Esophagus squamous epithelium (tissue), 5 donors: Measurements from ENCODE around the gene CXCR5. TPM values are rescaled to one million over a fixed set of nuclear protein-coding genes. Genes with fewer than 3 reads are reported as not detected.

Source experiments
- DNase-seq: peaks from one replicate; lab custom pipeline; 2025; lab: John Stamatoyannopoulos, UW
- H3K27ac ChIP-seq, 4 donors: fragments of 200-600 bp; sonication (generic); one replicate each; pipeline ENCODE4 v1.5.1; 2016 to 2019; ENCODE audit warnings: mild to moderate bottlenecking in 1 of 4
- H3K27me3 ChIP-seq, 4 donors: fragments of 200-600 bp; sonication (generic); 1 replicate in 3 of 4; 2 replicates in 1 of 4; pipeline versions ENCODE4 v1.5.1 to v1.6.0; 2017 to 2021; ENCODE audit warnings: antibody characterized with exemption in 1 of 4
- H3K36me3 ChIP-seq, 3 donors: fragments of 200-600 bp; sonication (generic); one replicate each; pipeline ENCODE4 v1.5.1; 2016 to 2019
- H3K4me1 ChIP-seq, 3 donors: fragments of 200-600 bp; sonication (generic); one replicate each; pipeline ENCODE4 v1.5.1; 2017 to 2019
- H3K4me3 ChIP-seq, 4 donors: fragments of 200-600 bp; sonication (generic); 1 replicate in 3 of 4; 2 replicates in 1 of 4; pipeline ENCODE4 v1.5.1; 2016 to 2019; ENCODE audit warnings: mild to moderate bottlenecking in 2 of 4, moderate library complexity in 1 of 4
- H3K9me3 ChIP-seq, 3 donors: fragments of 200-600 bp; sonication (generic); one replicate each; pipeline ENCODE4 v1.5.1; 2016 to 2019
- POLR2A ChIP-seq, 4 donors: fragments of 450-650 bp; IDR thresholded peaks; one replicate each; pipeline ENCODE4 v1.6.1; 2017; ENCODE audit warnings: antibody characterized with exemption in 4 of 4, mild to moderate bottlenecking in 4 of 4, moderate library complexity in 3 of 4
- WGBS, 2 donors: methylation state at CpG; one replicate each; pipeline ENCODE4 v1.1.5; 2018; 5-methylcytosine and 5-hydroxymethylcytosine counted together
- intact Hi-C: fragments of 100-400 bp; cut with DNase I; formaldehyde crosslinking; loops from one replicate; pipeline ENCODE4 v1.15.0; 2022
- total RNA-seq, 4 donors: library from RNA; depleted of rRNA; stranded (reverse); fragments of >200 nt; gene quantifications; one replicate each; pipeline ENCODE4 v1.1.0, GENCODE V29; 2016
- TF ChIP-seq, protein P1 (sequence below), 6 experiments: fragments of 450-650 bp in 4 of 6; fragments of 200-600 bp in 2 of 6; sonication (generic) in 2 of 6; IDR thresholded peaks; one replicate each; pipeline ENCODE4 v1.5.1; 2016 to 2019; ENCODE audit warnings: antibody characterized with exemption in 6 of 6, mild to moderate bottlenecking in 4 of 6, moderate library complexity in 4 of 6
- donor health status: DM: yes; HTN: yes; CAD: no.

The CXCR5 gene
- total RNA-seq, 4 donors from 2014 or later: 0.06 TPM; not detected in 3

DNA sequence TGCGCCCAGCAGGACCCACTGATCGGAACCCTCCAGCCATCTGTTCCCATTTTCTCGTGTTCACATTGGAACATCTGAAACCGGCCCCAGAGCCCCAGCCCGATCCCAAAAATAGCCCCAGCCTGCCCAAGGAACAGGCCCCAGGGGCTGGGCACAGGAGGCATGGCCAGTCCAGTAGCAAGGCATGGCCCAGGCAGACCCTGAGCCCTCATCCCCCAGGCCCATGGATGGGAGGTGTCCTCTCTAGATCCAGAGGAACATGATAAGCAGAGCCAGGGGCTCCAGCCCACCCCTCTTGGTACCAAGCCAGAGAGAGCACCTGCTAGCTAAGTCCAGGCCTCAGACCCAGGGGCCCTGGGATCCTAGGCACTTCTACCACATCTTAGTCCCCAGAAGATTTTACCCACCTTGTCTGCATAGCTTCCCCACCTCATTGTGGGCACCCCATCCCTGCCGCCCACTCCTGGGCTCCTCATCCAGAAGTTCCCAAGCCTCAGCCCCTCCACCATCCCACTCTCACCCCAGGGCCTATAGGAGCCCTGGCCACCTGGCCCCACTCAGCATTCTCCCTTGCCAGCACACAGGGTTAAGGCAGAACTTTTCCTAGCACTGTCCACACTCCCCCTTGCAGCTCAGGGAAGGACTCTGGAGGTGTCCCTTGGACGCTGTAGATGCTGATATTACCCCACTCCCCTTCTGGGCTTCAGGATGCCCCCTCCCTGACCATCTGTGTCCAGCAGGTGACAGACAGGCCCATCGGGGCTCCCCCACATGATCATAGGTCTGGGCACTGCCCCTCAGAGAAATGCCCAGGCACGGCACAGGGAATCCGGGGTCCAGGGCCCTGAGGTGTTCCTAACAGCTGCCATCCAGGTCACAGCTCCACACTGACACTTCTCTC, 32.5 kb downstream of the CXCR5 start:
- Histone ChIP-seq H3K36me3 (no peaks in the 10 kb centered on the region), H3K4me1 (peaks cover 96 to 100% (median 100%) of the 10 kb centered on the region in 3 donors), H3K9me3 (no peaks in the 10 kb centered on the region), H3K4me3 (peak overlapping the region in 1 of 4 donors; percentile 78), H3K27me3 (no peaks in the 10 kb centered on the region), H3K27ac (peak overlapping the region; percentile 95 to 100 (median 98))
- intact Hi-C loops: no loop called here
- 30 to 83% methylated on average over 2 to 7 of the region's 10 CpGs for WGBS, 2 donors
- TF ChIP-seq, protein P1, sequence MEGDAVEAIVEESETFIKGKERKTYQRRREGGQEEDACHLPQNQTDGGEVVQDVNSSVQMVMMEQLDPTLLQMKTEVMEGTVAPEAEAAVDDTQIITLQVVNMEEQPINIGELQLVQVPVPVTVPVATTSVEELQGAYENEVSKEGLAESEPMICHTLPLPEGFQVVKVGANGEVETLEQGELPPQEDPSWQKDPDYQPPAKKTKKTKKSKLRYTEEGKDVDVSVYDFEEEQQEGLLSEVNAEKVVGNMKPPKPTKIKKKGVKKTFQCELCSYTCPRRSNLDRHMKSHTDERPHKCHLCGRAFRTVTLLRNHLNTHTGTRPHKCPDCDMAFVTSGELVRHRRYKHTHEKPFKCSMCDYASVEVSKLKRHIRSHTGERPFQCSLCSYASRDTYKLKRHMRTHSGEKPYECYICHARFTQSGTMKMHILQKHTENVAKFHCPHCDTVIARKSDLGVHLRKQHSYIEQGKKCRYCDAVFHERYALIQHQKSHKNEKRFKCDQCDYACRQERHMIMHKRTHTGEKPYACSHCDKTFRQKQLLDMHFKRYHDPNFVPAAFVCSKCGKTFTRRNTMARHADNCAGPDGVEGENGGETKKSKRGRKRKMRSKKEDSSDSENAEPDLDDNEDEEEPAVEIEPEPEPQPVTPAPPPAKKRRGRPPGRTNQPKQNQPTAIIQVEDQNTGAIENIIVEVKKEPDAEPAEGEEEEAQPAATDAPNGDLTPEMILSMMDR (IDR thresholded peaks at IDR 0.05): no peak
- TF ChIP-seq POLR2A (IDR thresholded peaks at IDR 0.05): no peak
- no peak for DNase-seq

DNA sequence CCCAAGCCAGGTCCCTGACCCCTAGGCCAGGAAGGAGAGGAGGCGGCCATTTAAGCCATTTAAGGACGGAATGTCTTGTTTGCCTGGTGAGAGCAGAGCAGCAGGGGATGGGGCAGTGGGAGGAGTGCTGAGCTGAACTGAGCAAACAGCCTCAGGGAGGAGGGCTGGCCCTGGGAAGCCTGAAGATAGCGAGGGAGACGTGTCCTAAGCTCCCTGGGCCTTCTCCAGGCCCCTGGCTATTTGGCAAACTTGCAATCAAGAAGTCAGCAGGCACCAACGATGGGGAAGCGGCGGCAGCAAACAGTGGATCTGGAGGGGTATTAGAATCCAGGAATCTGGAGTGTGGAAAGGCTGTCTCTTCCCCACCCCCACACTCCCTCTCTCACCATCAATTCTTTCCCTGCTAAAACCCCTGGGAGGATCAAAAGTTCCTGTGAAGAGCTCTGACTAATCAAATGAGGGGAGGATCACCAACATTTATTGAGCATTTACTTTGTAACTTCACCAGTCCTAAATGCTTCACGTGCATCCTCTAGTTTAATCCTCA, 33.2 kb downstream of the CXCR5 start:
- H3K4me3 ChIP-seq: peak overlapping the region in 1 of 4 donors; percentile 78
- 8 to 30% methylated on average over 6 of the region's 8 CpGs for WGBS, 2 donors

DNA sequence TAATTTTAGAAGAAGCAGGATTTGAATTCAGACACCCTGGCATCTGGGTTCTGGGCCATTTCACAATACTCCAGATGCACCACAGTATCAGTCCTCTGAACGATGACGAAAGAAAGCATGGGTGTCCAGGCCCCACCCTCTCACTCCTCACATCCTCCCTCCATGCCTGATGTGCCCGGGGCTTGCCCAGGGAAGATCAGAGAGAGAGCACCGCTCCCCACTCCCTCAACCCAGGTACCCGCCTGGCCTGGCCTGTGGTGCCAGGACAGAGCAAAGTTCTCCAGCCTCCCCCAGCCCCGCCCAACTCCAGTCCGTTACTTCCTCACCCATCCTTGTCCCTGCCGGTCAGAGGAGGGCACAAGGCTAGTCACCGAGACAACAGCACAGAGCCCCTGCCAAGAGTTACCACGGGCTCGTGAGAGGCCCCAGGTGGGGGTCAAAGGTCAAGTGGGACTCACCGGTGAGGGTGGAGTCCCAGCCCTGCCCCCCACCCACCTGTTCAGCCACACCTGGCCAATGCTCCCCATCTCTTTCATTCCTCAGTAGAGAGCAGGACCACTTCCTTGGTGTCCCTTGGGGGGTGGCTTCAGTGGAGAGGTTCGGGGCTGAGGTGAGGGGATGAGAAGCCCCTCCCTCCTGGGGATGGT, 33.9 kb downstream of the CXCR5 start:
- 7 to 10% methylated on average over 8 to 9 of the region's 13 CpGs for WGBS, 2 donors
- peaks cover 96 to 100% (median 99%) of the 10 kb centered on the region in 3 donors for H3K4me1 ChIP-seq
- H3K4me3 ChIP-seq: peak overlapping the region in 3 of 4 donors; percentile 29 to 92 (median 78)
- H3K36me3 ChIP-seq: no peaks in the 10 kb centered on the region
- H3K9me3 ChIP-seq: no peaks in the 10 kb centered on the region
- H3K27ac ChIP-seq: peak overlapping the region; percentile 95 to 100 (median 98)
- intact Hi-C loops: no loop called here
- H3K27me3 ChIP-seq: no peaks in the 10 kb centered on the region
- no peak for DNase-seq
- TF ChIP-seq, protein P1 (IDR thresholded peaks at IDR 0.05): no peak
- TF ChIP-seq POLR2A (IDR thresholded peaks at IDR 0.05): peak in 2 of 4 donors; percentile 6 to 33

More for the DNA sequence above, 33.2 kb downstream of the CXCR5 start:
- DNase-seq: no peak
- TF ChIP-seq, protein P1 (IDR thresholded peaks at IDR 0.05): no peak
- TF ChIP-seq POLR2A (IDR thresholded peaks at IDR 0.05): no peak
- no peaks in the 10 kb centered on the region for H3K27me3 ChIP-seq
- peak overlapping the region; percentile 95 to 100 (median 98) for H3K27ac ChIP-seq
- H3K9me3 ChIP-seq: no peaks in the 10 kb centered on the region
- peaks cover 96 to 100% (median 100%) of the 10 kb centered on the region in 3 donors for H3K4me1 ChIP-seq
- intact Hi-C loops: no loop called here
- H3K36me3 ChIP-seq: no peaks in the 10 kb centered on the region

DNA sequence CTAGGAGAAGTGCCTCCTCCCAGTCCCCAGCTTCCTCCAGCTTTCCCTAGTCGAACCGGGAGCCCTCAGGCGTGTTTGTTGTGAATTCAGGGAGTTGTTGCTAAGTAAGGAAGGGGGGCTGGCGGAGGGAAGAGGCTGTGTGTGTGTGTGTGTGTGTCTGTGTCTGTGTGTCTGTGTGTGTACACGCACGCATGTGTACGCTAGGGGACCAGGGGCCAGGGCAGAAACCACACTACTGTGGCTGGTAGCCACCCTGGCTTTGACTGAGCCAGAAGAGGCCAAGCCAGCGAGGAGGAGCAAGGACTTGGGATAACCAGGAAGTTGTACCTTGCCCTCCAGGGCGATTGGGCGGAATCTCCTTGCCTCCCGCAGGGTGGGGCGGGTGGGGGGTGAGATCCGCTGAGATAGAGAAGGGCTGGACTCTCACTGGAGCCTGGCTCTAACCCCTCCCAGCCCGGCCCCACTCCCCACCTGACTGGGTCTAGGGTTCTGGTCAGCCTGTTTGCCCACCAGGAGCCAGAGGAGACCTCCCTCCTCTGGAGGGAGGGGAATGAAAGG, 34.5 kb downstream of the CXCR5 start:
- H3K36me3 ChIP-seq: no peaks in the 10 kb centered on the region
- H3K4me3 ChIP-seq: peak overlapping the region in 3 of 4 donors; percentile 29 to 92 (median 78)
- TF ChIP-seq, protein P1 (IDR thresholded peaks at IDR 0.05): no peak
- TF ChIP-seq POLR2A (IDR thresholded peaks at IDR 0.05): peak in 2 of 4 donors; percentile 6 to 47
- DNase-seq: no peak
- H3K9me3 ChIP-seq: no peaks in the 10 kb centered on the region
- H3K27me3 ChIP-seq: no peaks in the 10 kb centered on the region
- intact Hi-C loops: no loop called here
- peaks cover 95 to 100% (median 99%) of the 10 kb centered on the region in 3 donors for H3K4me1 ChIP-seq
- peak overlapping the region; percentile 95 to 100 (median 98) for H3K27ac ChIP-seq
- 16 to 20% methylated on average over 1 to 5 of the region's 14 CpGs for WGBS, 2 donors
